Measurements from ENCODE around the gene GIPC2.

DNA sequence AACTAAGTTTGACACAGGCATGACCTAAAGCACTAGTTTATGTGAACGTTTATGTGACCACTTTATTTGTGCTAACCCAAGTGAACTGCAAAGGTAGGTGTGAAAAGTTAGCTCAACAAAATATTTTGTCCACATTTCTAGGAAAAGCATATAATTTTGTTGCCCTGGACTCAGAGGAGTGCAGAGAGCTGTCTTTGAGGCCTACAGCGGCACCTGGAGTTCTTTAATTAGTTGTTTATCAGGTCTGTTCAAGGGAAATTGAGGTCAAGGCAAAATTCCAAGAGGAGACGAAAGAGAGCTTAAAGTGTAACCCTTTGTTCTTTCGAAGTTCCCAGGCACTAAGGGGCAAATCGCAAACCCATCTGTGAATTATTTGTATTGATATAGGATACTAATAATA lies 1.3 kb downstream of the GIPC2 start:
- TF ChIP-seq, protein P1, sequence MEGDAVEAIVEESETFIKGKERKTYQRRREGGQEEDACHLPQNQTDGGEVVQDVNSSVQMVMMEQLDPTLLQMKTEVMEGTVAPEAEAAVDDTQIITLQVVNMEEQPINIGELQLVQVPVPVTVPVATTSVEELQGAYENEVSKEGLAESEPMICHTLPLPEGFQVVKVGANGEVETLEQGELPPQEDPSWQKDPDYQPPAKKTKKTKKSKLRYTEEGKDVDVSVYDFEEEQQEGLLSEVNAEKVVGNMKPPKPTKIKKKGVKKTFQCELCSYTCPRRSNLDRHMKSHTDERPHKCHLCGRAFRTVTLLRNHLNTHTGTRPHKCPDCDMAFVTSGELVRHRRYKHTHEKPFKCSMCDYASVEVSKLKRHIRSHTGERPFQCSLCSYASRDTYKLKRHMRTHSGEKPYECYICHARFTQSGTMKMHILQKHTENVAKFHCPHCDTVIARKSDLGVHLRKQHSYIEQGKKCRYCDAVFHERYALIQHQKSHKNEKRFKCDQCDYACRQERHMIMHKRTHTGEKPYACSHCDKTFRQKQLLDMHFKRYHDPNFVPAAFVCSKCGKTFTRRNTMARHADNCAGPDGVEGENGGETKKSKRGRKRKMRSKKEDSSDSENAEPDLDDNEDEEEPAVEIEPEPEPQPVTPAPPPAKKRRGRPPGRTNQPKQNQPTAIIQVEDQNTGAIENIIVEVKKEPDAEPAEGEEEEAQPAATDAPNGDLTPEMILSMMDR (optimal IDR thresholded peaks at IDR 0.05 in 1 of 3, IDR thresholded peaks at IDR 0.05 in 1 of 3, conservative IDR thresholded peaks at IDR 0.05 in 1 of 3; ENCODE audit: extremely low read depth in 1 of 3, insufficient read depth in 2 of 3, low read length in 3 of 3) = no peak
- no peak for TF ChIP-seq EZH2 (IDR thresholded peaks at IDR 0.05; ENCODE audit: low read length)

Measured in keratinocyte (primary cell).